Loucy (cell line): ENCODE measurements around the gene SLCO4C1.

ENCODE experiments used
- H2AFZ ChIP-seq: fragments of 200-600 bp; sonication (generic); 2 replicates; pipeline ENCODE4 v1.6.0; 2016; ENCODE audit warnings: antibody characterized with exemption, mild to moderate bottlenecking, low read length, moderate library complexity
- H3F3A ChIP-seq: fragments of 200-600 bp; 2 replicates; pipeline ENCODE4 v1.6.0; 2016; ENCODE audit warnings: antibody characterized with exemption, low read depth, mild to moderate bottlenecking
- H3K27me3 ChIP-seq: fragments of 200-600 bp; sonication (generic); 2 replicates; pipeline ENCODE4 v1.6.1; 2014; ENCODE audit warnings: low read length, mild to moderate bottlenecking; ENCODE audit not compliant: insufficient read depth, poor library complexity, severe bottlenecking
- H3K36me3 ChIP-seq: fragments of 200-600 bp; sonication (generic); 2 replicates; pipeline ENCODE4 v1.6.1; 2016; ENCODE audit warnings: low read length; ENCODE audit not compliant: insufficient read depth
- H3K4me1 ChIP-seq: fragments of 200-600 bp; sonication (generic); 2 replicates; pipeline ENCODE4 v1.5.1; 2014; ENCODE audit warnings: low read length, mild to moderate bottlenecking; ENCODE audit not compliant: insufficient read depth, poor library complexity, severe bottlenecking
- H3K4me2 ChIP-seq: fragments of 200-600 bp; sonication (generic); 2 replicates; pipeline ENCODE4 v1.6.0; 2014; ENCODE audit warnings: antibody characterized with exemption, low read length, low read depth, mild to moderate bottlenecking; ENCODE audit not compliant: poor library complexity, severe bottlenecking
- H3K4me3 ChIP-seq: fragments of 200-600 bp; sonication (generic); 2 replicates; pipeline ENCODE4 v1.5.1; 2014; ENCODE audit warnings: low read length, mild to moderate bottlenecking, mixed read lengths; ENCODE audit not compliant: poor library complexity, severe bottlenecking
- H3K79me2 ChIP-seq: fragments of 200-600 bp; sonication (generic); 2 replicates; pipeline ENCODE4 v1.6.1; 2014; ENCODE audit warnings: low read length; ENCODE audit not compliant: insufficient read depth
- H3K9ac ChIP-seq: fragments of 200-600 bp; sonication (generic); 2 replicates; pipeline ENCODE4 v1.6.0; 2014; ENCODE audit warnings: mild to moderate bottlenecking, low read depth, low read length, moderate library complexity; ENCODE audit not compliant: poor library complexity, severe bottlenecking
- H3K9me2 ChIP-seq: fragments of 200-600 bp; sonication (generic); replicated peaks from 2 replicates; pipeline ENCODE4 v1.6.1; 2016; ENCODE audit warnings: low read depth, low read length, mixed read lengths
- H3K9me3 ChIP-seq: fragments of 200-600 bp; sonication (generic); 2 replicates; pipeline ENCODE4 v1.6.1; 2014; ENCODE audit warnings: mild to moderate bottlenecking, antibody characterized with exemption, low read length, low read depth; ENCODE audit not compliant: insufficient read depth
- H4K20me1 ChIP-seq: fragments of 200-600 bp; sonication (generic); 2 replicates; pipeline ENCODE4 v1.6.0; 2014; ENCODE audit warnings: antibody characterized with exemption, low read length, mild to moderate bottlenecking; ENCODE audit not compliant: insufficient read depth, poor library complexity, severe bottlenecking
- EZH2phosphoT487 ChIP-seq: fragments of 200-600 bp; IDR thresholded peaks from 2 replicates; pipeline ENCODE4 v1.6.1; 2018; ENCODE audit warnings: antibody characterized with exemption, mild to moderate bottlenecking, moderate library complexity, borderline replicate concordance
- TF ChIP-seq, protein P1 (sequence below): fragments of 200-600 bp; sonication (generic); conservative IDR thresholded peaks from 2 replicates; pipeline ENCODE4 v1.5.1; 2014; ENCODE audit warnings: mild to moderate bottlenecking, antibody characterized with exemption, low read length

The SLCO4C1 gene

DNA sequence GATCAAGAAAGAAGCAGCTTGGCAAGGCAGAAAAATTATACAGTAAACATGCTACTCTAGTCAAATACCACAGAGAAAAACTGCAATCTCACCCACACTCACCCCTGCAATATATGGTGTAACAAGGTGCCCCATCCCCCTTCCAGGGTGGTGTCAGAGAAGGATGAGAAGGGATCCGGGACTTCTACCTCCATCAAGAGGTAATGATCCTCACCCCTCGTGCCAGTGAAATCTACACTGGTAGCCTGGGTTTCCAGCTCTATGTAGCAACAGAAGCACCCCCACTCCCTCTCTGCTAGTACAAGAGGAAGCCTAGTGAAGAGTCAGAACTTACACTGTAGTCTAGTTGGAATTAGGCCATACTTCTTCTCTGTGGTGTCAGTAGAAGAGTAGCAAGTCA lies 18.9 kb downstream of the SLCO4C1 start:
- Histone ChIP-seq H3K4me1 (peaks cover 4% of the 10 kb centered on the region), H3K27me3 (peaks cover 18% of the 10 kb centered on the region), H2AFZ (no peak overlapping the region), H3K9me2 (no peaks in the 10 kb centered on the region), H3K79me2 (no peaks in the 10 kb centered on the region), H3K4me2 (no peak overlapping the region), H3K9me3 (no peaks in the 10 kb centered on the region), H3K36me3 (no peaks in the 10 kb centered on the region), H3K4me3 (no peak overlapping the region), H3F3A (no peaks in the 10 kb centered on the region), H3K9ac (no peak overlapping the region), H4K20me1 (no peaks in the 10 kb centered on the region)
- TF ChIP-seq, protein P1, sequence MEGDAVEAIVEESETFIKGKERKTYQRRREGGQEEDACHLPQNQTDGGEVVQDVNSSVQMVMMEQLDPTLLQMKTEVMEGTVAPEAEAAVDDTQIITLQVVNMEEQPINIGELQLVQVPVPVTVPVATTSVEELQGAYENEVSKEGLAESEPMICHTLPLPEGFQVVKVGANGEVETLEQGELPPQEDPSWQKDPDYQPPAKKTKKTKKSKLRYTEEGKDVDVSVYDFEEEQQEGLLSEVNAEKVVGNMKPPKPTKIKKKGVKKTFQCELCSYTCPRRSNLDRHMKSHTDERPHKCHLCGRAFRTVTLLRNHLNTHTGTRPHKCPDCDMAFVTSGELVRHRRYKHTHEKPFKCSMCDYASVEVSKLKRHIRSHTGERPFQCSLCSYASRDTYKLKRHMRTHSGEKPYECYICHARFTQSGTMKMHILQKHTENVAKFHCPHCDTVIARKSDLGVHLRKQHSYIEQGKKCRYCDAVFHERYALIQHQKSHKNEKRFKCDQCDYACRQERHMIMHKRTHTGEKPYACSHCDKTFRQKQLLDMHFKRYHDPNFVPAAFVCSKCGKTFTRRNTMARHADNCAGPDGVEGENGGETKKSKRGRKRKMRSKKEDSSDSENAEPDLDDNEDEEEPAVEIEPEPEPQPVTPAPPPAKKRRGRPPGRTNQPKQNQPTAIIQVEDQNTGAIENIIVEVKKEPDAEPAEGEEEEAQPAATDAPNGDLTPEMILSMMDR, result no peak
- TF ChIP-seq EZH2phosphoT487, result no peak

DNA sequence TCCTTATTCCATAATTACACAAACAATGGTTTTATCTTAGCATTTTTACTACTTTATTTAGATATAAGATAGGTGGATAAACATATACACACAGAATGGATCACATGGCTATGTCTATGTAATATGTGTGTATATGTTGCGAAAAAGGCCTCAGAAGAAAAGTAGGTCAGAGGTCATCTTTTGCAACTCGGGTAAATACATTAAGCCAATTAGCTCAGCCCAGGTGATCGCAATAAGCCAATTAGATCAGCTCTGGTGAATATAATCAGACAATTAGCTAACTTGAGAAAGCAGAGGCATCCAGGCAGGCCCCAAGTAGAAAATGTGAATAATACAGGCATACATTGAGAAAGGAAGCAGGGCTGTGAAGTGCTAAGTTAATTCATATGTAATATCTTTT lies 24.3 kb downstream of the SLCO4C1 start:
- Histone ChIP-seq H3K9ac (no peak overlapping the region), H3K4me3 (no peak overlapping the region), H3K36me3 (no peaks in the 10 kb centered on the region), H3K4me1 (no peaks in the 10 kb centered on the region), H3K79me2 (no peaks in the 10 kb centered on the region), H3K27me3 (peaks cover 11% of the 10 kb centered on the region), H3F3A (no peaks in the 10 kb centered on the region), H3K9me2 (no peaks in the 10 kb centered on the region), H3K4me2 (no peak overlapping the region), H2AFZ (no peak overlapping the region), H3K9me3 (no peaks in the 10 kb centered on the region; the same call in 1 of the 2 replicates), H4K20me1 (no peaks in the 10 kb centered on the region)
- TF ChIP-seq, protein P1, result no peak
- no peak for TF ChIP-seq EZH2phosphoT487

DNA sequence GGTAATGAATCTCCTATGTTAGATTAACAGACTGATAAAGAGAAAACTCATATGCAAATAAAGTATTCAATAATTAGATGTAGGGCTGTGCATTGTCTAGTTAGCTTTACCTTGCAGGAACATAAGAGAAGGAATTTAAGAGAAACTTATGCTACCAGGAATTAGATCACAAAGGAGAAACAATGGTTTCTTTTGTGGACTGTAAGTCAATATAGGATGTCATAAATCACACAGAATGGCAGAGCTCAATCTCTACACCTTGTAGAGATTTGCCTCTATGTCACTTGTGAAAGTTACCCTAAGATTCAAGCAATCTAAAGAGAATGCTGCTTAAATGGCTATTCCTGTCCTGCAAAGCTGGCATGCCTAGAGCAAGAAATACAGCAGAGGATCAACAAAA lies 26.0 kb downstream of the SLCO4C1 start:
- H3K9me3 ChIP-seq, result no peaks in the 10 kb centered on the region; the same call in 1 of the 2 replicates
- H3K79me2 ChIP-seq, result no peaks in the 10 kb centered on the region
- H2AFZ ChIP-seq, result no peak overlapping the region
- H3F3A ChIP-seq, result no peaks in the 10 kb centered on the region
- no peaks in the 10 kb centered on the region for H3K27me3 ChIP-seq
- no peak overlapping the region for H3K9ac ChIP-seq
- H3K9me2 ChIP-seq, result no peaks in the 10 kb centered on the region
- H4K20me1 ChIP-seq, result no peaks in the 10 kb centered on the region
- no peak overlapping the region for H3K4me2 ChIP-seq
- H3K4me3 ChIP-seq, result no peak overlapping the region
- no peak for TF ChIP-seq EZH2phosphoT487
- TF ChIP-seq, protein P1, result no peak
- no peaks in the 10 kb centered on the region for H3K36me3 ChIP-seq
- H3K4me1 ChIP-seq, result no peaks in the 10 kb centered on the region
